Activated CD8-positive, alpha-beta memory T cell treated with anti-CD3 and anti-CD28 coated beads for 1 hour (primary cell): ENCODE data around the gene CPLANE1.
"Not testable (repeated sequence)": the region's sequence is repeated elsewhere in the genome, so short reads cannot be mapped to it uniquely, and the experiment has no call there.

Source experiments
- DNase-seq, 2 donors: peaks; one replicate each; pipeline ENCODE4 v3.0.0-alpha.2; 2020; ENCODE audit warnings: low read depth in 1 of 2; ENCODE audit errors: extremely low read depth in 1 of 2

CPLANE1 gene

DNA sequence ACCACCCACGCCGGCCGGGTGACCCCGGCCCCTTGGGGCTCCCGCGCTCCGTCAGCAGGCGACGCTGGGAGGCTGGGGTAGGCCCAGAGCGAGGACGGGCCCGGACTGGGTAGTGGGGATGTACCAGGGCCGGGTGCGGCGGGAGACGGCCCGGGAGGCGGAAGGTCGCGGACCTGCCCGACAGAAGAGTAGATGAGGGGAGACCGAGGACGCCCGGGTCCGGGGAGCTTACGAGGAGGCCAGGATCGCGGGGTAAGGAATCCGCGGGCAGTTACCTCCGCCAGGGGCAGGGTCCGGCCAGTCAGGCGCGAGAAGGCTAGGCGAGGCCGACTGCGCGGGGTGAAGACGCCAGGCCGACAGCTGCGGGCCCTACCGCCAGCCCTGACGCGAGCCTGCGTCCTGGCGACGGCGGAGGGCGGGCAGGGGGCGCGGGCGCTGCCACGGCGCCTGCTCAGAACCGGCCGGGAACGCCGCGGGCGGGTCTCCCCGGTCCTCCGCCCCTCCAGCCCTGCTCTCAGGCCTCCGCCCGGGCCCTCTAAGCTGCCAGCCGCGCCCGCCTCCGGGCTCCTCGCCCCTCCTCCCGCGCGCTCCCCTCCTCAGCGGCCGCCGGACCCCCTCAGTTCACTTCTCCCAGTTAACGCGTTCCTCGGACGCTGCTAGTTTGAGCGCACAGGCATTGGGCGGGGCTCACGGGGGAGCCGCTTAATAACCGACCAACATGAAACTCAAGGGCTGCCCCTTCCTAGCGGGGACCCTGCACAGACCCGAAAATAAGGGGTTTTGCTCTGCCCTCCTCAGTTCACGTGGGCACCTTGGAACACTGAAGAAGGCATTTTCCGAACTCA is at the start of gene CPLANE1:
CPLANE1 (minus strand) TSS at position 407 of the 845 bp plus-strand sequence. CDS start 1,678 bp downstream, outside the sequence.
- DNase-seq = peak; percentile 8 to 40

GRCh38 chr5:37296313-37296712 is 47.1 kb upstream of the CPLANE1 start:
- DNase-seq = not testable (repeated sequence)

GRCh38 chr5:37283214-37283820 is 34.1 kb upstream of the CPLANE1 start:
- DNase-seq = no peak

DNA sequence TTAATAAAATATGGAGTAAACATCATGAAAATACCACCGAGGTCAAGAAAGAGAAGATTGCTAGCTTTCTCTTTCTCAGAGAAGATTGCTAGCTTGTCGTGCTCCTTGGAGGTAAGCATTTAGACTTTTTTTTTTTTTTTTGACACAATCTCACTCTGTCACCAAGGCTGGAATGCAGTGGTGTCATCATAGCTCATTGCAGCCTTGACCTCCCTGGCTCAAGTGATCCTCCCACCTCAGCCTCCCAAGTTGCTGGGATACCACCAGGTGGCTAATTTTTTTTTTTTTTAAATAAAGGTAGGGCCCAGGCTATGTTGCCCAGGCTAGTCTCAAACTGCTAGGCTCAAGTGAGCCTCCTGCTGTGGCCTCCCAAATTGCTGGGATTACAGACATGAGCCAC is 26.3 kb upstream of the CPLANE1 start:
- DNase-seq = no peak

DNA sequence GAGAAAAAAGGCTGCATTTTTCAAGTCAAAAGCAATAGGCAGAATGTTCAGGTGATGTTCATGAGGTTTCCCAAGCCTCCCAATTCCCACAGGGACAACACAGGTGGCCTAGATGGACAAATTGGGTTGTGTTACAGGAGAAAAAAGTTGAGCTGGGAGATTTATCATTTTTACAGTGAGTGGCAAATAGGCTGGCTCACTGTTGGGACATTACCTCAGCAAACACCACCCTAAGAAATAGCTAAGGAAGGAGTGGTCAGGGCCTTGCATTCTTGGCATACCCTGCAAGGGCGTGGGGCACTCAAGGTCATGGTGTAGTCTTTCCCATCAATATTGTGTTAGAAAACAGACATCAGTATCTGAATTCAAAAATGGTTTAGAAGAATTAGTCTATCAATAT is 23.3 kb upstream of the CPLANE1 start:
- no peak for DNase-seq

GRCh38 chr5:37268100-37268499 is 18.9 kb upstream of the CPLANE1 start:
- DNase-seq = not testable (repeated sequence)

- no peak for DNase-seq
Measured at GRCh38 chr5:37255774-37256358, 6.7 kb upstream of the CPLANE1 start.

- no peak for DNase-seq
Measured at GRCh38 chr5:37254581-37254980, 5.4 kb upstream of the CPLANE1 start.

DNA sequence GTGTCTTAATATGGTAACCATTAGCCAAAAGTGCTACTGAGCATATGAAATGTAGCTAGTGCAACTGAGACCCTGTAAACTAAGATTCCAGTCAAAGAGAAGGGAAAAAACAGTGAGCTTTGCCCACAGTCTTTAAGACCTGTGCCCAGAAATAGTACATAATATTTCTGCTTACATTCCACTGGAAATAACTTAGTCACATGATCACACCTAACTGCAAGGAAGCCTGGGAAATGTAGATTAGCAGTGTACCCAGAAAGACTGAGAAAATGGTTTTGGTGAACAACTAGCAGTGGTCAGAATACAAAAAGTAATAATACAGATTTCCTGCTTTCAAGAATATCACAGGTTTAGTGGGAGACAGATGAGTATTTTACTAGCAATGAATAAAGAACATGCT is 2.5 kb upstream of the CPLANE1 start:
- DNase-seq = no peak

DNA sequence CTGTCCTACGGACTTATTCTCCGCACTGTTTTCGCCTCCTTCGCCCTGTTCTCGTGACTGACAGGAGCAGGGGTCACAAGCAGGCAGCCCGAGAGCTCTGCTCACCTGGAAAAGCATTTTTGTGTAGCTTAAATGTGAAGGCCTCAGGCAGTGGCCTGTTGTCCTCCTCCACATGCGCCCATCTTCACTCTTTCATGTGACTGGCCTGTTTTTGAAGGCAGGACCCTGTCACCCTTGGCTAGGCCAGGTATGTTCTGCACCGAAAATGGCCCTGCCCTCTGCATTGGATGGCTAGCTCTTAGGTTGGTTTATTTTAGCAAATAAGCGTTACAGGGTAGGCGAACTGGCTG is 614 bp upstream of the CPLANE1 start:
- DNase-seq = no peak

DNA sequence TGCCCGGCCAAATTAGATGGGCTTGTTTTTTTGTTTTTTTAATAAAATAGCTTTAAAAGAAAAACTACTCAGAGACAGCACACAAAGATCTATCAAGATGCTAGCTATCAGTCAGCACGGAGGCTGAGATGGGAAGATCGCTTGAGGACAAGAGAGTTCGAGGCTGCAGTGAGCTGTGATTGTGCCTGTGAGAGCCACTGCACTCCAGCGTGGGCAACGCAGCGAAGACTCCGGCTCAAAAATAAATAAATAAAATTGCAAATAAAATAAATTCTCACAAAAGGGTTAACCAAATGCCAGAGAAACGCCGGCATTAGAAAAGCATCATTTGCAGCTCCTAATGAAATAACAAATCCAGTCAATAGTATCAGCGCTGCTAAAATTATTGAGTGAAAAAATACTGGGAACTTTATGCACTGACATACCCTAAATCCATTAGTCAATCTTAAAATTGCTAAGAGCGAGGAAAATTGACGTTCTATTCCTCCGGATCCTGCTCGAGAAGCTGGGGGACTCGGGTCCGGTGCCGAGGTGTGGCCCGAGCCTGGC is 681 bp downstream of the CPLANE1 start:
- no peak for DNase-seq

GRCh38 chr5:37247496-37247895 is 1.7 kb downstream of the CPLANE1 start:
- no peak for DNase-seq

DNA sequence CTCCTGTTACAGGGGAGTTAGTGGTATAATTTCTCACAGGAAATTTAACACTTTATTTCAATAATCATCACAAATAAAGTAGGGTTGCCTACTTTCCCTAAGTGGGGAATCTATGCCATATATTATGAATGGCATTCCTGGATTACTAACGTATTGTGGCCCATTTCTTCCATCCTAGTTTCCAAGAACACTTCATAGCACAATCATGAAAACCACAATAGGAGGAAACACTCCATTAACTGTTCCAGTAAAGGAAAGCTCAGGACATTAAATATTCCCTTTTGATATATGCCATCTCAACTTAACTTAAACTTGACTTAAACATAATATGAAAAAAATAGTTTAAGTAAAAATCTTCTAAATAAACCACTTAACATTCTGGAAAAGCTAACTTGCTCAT is 2.1 kb downstream of the CPLANE1 start:
- DNase-seq = no peak

GRCh38 chr5:37234288-37234687 is 14.9 kb downstream of the CPLANE1 start:
- no peak for DNase-seq

DNA sequence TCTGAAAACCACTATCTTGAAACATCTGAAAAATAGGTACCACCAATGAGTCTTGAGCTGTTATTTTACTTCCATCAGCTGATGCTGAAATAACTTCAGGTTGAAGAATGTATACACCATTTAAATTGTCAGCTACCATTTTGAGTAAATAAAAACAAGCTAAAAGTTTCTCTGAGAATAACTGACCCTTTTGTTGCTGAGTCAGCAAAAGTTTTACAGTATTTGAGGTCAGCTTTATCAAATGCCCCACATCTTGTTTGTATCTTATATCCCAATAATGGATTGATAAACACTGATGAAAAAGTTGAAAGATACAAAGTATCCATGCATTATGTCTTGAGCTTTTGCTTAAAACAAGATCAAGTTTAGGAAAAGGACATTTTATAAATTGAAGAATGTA is 22.8 kb downstream of the CPLANE1 start:
- no peak for DNase-seq

DNA sequence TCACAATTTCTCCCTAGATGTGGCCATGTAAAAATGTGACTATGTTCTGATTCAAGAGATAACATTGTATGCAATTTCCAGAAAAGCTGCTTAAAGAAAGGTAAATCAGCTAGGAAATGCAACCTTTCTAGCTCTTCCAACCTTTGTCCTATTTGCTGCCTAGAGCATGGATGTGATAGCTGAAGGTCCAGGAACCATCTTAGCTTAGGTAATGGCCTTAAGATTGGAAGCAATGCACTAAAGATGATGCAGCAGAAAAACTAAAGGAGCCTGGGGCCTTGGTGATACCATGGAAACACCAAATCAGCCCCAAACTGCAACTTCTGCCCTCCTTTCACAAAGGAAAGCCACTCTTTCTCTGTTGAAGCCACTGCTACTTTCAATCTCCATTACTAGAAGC is 27.0 kb downstream of the CPLANE1 start:
- no peak for DNase-seq

DNA sequence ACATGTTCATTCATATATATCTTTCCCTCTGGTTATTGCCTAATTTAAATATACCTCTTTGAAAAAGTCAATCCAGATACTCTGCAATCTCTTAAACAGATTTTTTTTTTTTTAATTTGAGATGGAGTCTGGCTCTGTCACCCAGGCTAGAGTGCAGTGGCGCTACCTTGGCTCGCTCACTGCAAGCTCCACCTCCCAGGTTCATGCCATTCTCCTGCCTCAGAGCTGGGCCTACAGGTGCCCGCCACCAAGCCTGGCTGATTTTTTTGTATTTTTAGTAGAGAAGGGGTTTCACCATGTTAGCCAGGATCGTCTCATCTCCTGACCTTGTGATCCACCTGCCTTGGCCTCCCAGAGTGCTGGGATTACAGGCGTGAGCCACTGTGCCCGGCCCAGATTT is 28.8 kb downstream of the CPLANE1 start:
- not testable (repeated sequence) for DNase-seq

DNA sequence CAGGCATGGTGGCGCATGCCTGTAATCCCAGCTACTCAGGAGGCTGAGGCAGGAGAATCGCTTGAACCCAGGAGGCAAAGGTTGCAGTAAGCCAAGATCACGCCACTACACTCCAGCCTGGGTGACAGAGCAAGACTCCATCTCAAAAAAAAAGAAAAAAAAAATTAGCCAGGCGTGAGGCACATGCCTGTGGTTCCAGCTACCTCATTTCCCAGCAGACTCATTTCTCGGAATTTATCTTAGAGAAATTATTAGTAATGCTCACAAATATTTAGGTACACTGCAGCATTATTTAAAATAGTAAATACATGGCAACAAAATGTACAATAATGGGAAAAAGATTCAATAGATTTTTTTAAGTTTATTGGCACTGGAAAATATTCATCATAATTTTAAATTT is 29.8 kb downstream of the CPLANE1 start:
- not testable (repeated sequence) for DNase-seq

- DNase-seq = no peak
Measured at GRCh38 chr5:37217976-37218375, 31.2 kb downstream of the CPLANE1 start.

- DNase-seq = no peak
Measured at GRCh38 chr5:37214550-37214949, 34.6 kb downstream of the CPLANE1 start.

DNA sequence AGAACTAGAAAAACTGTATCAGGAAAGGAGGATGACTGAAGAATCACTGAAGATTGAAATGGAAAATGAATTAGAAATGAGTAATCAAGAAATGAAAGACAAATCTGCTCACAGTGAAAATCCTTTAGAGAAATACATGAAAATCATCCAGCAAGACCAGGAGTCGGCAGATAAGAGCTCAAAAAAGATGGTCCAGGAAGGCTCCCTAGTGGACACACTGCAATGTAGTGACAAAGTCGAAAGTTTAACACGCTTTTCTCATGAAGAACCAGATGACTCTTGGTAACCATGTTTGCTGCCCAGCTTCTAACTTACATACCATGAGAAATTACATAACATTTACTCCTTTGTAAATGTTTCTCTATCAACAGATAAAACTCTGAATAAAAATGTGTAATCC is 37.1 kb downstream of the CPLANE1 start:
- no peak for DNase-seq

- DNase-seq = no peak
Measured at GRCh38 chr5:37211661-37212060, 37.5 kb downstream of the CPLANE1 start.
